GM12891 (cell line): ENCODE results near the gene IQGAP3.
A peak's percentile ranks its signal among the peaks of the same experiment; 100 is the strongest.

Experiments used
- DNase-seq: peaks from one replicate; pipeline ENCODE4 v3.0.0; 2011; ENCODE audit warnings: low spot score; ENCODE audit not compliant: insufficient read length
- FAIRE-seq: peaks from 2 replicates; lab custom pipeline; 2011; peaks lifted over from hg19 to GRCh38; lab: Jason Lieb, UNC
- PAX5 ChIP-seq: IDR thresholded peaks from 2 replicates; pipeline ENCODE4 v1.6.1; 2011; ENCODE audit warnings: low read length, moderate library complexity, mild to moderate bottlenecking; ENCODE audit not compliant: insufficient read depth, severe bottlenecking
- POLR2A ChIP-seq: IDR thresholded peaks from 2 replicates; pipeline ENCODE4 v1.6.1; 2011; ENCODE audit warnings: low read depth, low read length, control low read depth
- POLR2AphosphoS5 ChIP-seq: IDR thresholded peaks from 2 replicates; pipeline ENCODE4 v1.6.1; 2011; ENCODE audit warnings: low read depth, low read length, control low read depth
- POU2F2 ChIP-seq: IDR thresholded peaks from 2 replicates; pipeline ENCODE4 v1.6.1; 2011; ENCODE audit warnings: low read depth, mild to moderate bottlenecking, control low read depth, low read length, moderate library complexity
- SPI1 ChIP-seq: IDR thresholded peaks from 2 replicates; pipeline ENCODE4 v1.6.1; 2011; ENCODE audit warnings: low read depth, low read length, control low read depth
- TAF1 ChIP-seq: IDR thresholded peaks from 2 replicates; pipeline ENCODE4 v1.6.1; 2011; ENCODE audit warnings: low read depth, low read length, control low read depth

IQGAP3 gene

GRCh38 chr1:156481527-156481926 lies 90.8 kb downstream of the IQGAP3 start:
- DNase-seq: no peak
- TF ChIP-seq PAX5 (no peak), POLR2A (no peak), TAF1 (no peak), POU2F2 (no peak), POLR2AphosphoS5 (no peak), SPI1 (no peak)
- no peak for FAIRE-seq

- DNase-seq (peak; percentile 90), FAIRE-seq (peak; percentile 82)
- TF ChIP-seq PAX5 (no peak), POLR2AphosphoS5 (no peak), POU2F2 (no peak), POLR2A (no peak), SPI1 (no peak), TAF1 (no peak)
These were observed 91.8 kb downstream of the IQGAP3 start for GRCh38 chr1:156480411-156481192.

- no peak for DNase-seq
- FAIRE-seq: peak; percentile 54
These were observed 92.4 kb downstream of the IQGAP3 start for GRCh38 chr1:156480016-156480370.

GRCh38 chr1:156479093-156480015 lies 93.0 kb downstream of the IQGAP3 start:
- TF ChIP-seq SPI1 (no peak), POLR2AphosphoS5 (no peak), POLR2A (no peak), TAF1 (no peak), PAX5 (no peak), POU2F2 (no peak)

More at GRCh38 chr1:156480016-156480370, 92.4 kb downstream of the IQGAP3 start:
- TF ChIP-seq TAF1: no peak
- TF ChIP-seq POLR2A: no peak
- no peak for TF ChIP-seq PAX5
- TF ChIP-seq POLR2AphosphoS5: no peak
- no peak for TF ChIP-seq POU2F2
- TF ChIP-seq SPI1: 0 out of 2 replicates have a peak, but pooled peaks have one; percentile 15

GRCh38 chr1:156478250-156478627 lies 94.1 kb downstream of the IQGAP3 start:
- DNase-seq: no peak
- TF ChIP-seq SPI1: no peak
- TF ChIP-seq PAX5: no peak
- TF ChIP-seq POU2F2: no peak
- TF ChIP-seq TAF1: no peak
- no peak for TF ChIP-seq POLR2AphosphoS5
- no peak for TF ChIP-seq POLR2A
- FAIRE-seq: no peak

More at GRCh38 chr1:156479093-156480015, 93.0 kb downstream of the IQGAP3 start:
- DNase-seq (no peak), FAIRE-seq (no peak)

GRCh38 chr1:156477526-156478249 lies 94.7 kb downstream of the IQGAP3 start:
- DNase-seq (no peak), FAIRE-seq (no peak)

GRCh38 chr1:156476501-156477298 lies 95.7 kb downstream of the IQGAP3 start:
- DNase-seq (no peak), FAIRE-seq (no peak)
- no peak for TF ChIP-seq TAF1
- no peak for TF ChIP-seq PAX5
- TF ChIP-seq POU2F2: no peak
- no peak for TF ChIP-seq POLR2A
- TF ChIP-seq POLR2AphosphoS5: no peak
- no peak for TF ChIP-seq SPI1

More at GRCh38 chr1:156477526-156478249, 94.7 kb downstream of the IQGAP3 start:
- TF ChIP-seq SPI1 (no peak), TAF1 (no peak), POLR2A (peak; percentile 34; the same call in 1 of the 2 replicates)

- FAIRE-seq: no peak
- DNase-seq: no peak
- no peak for TF ChIP-seq PAX5
These were observed 96.5 kb downstream of the IQGAP3 start for GRCh38 chr1:156475568-156476500.
